WTC11 (cell line): ENCODE data around the gene RFC5. TPM values are rescaled to one million over a fixed set of nuclear protein-coding genes. Genes with fewer than 3 reads are reported as not detected.
"Not testable (repeated sequence)": the region's sequence is repeated elsewhere in the genome, so short reads cannot be mapped to it uniquely, and the experiment has no call there.

Experiments
- ATAC-seq: fragments of 200-7000 bp; cut with Tn5 transposase; 2 replicates; pipeline ENCODE4 v1.10.0; 2021; ENCODE audit warnings: mild to moderate bottlenecking, moderate library complexity
- CTCF ChIA-PET: fragments of 300-600 bp; sonication (Branson Sonifier 250); formaldehyde crosslinking; loops from one replicate; lab custom pipeline; 2021; ENCODE audit warnings: antibody characterized with exemption; lab: Charles Lee
- POLR2A ChIA-PET: fragments of 350-600 bp; sonication (Branson Sonifier 250); formaldehyde crosslinking; loops from one replicate; lab custom pipeline; 2021; ENCODE audit warnings: antibody characterized with exemption; lab: Charles Lee
- DNase-seq: peaks from one replicate; pipeline ENCODE4 v3.0.0; 2021; ENCODE audit warnings: low spot score
- H3K27ac Mint-ChIP-seq: 2 replicates; pipeline ENCODE4 v1.8.0; 2021; ENCODE audit warnings: mixed read lengths
- H3K27me3 Mint-ChIP-seq: 2 replicates; pipeline ENCODE4 v1.8.0; 2021; ENCODE audit warnings: low read depth, mild to moderate bottlenecking, moderate library complexity, mixed read lengths
- H3K36me3 Mint-ChIP-seq: 2 replicates; pipeline ENCODE4 v1.8.0; 2021; ENCODE audit warnings: mixed read lengths
- H3K4me1 Mint-ChIP-seq: 2 replicates; pipeline ENCODE4 v1.8.0; 2022; ENCODE audit warnings: mixed read lengths
- H3K4me3 Mint-ChIP-seq: 2 replicates; pipeline ENCODE4 v1.8.0; 2021; ENCODE audit warnings: mild to moderate bottlenecking, moderate library complexity, mixed read lengths
- H3K9me3 Mint-ChIP-seq: 2 replicates; pipeline ENCODE4 v1.8.0; 2021; ENCODE audit warnings: mixed read lengths
- ATF1 ChIP-seq: sonication (generic); formaldehyde crosslinking; IDR thresholded peaks from 2 replicates; pipeline ENCODE4 v1.8.1; 2023; ENCODE audit warnings: mild to moderate bottlenecking, moderate library complexity, missing genetic modification reagents
- CREB1 ChIP-seq: sonication (generic); formaldehyde crosslinking; IDR thresholded peaks from 2 replicates; pipeline ENCODE4 v1.8.0; 2023; ENCODE audit warnings: mild to moderate bottlenecking, missing genetic modification reagents
- CTCF ChIP-seq: fragments of 200-600 bp; IDR thresholded peaks from 2 replicates; pipeline ENCODE4 v1.8.0; 2022; ENCODE audit warnings: antibody characterized with exemption
- EMX1 ChIP-seq: fragments of 250-450 bp; sonication (Bioruptor Pico); IDR thresholded peaks from 2 replicates; pipeline ENCODE4 v1.8.0; 2021; ENCODE audit warnings: mild to moderate bottlenecking
- JUN ChIP-seq: sonication (generic); formaldehyde crosslinking; IDR thresholded peaks from 2 replicates; pipeline ENCODE4 v1.8.0; 2023; ENCODE audit warnings: mild to moderate bottlenecking, missing genetic modification reagents
- NFYB ChIP-seq: sonication (generic); formaldehyde crosslinking; conservative IDR thresholded peaks from 2 replicates; pipeline ENCODE4 v1.8.0; 2022; ENCODE audit warnings: low read depth, missing genetic modification reagents
- STAT6 ChIP-seq: sonication (generic); formaldehyde crosslinking; conservative IDR thresholded peaks from 2 replicates; pipeline ENCODE4 v1.8.1; 2023; ENCODE audit warnings: mild to moderate bottlenecking, low read depth, missing genetic modification reagents, moderate library complexity
- TEAD4 ChIP-seq: sonication (generic); formaldehyde crosslinking; IDR thresholded peaks from 2 replicates; pipeline ENCODE4 v1.8.0; 2022; ENCODE audit warnings: mild to moderate bottlenecking, missing genetic modification reagents
- ZBTB21 ChIP-seq: sonication (generic); formaldehyde crosslinking; IDR thresholded peaks from 2 replicates; pipeline ENCODE4 v1.8.1; 2023; ENCODE audit warnings: mild to moderate bottlenecking, missing genetic modification reagents, borderline replicate concordance
- ZMAT4 ChIP-seq: fragments of 250-450 bp; sonication (Bioruptor Pico); IDR thresholded peaks from 2 replicates; pipeline ENCODE4 v1.9.0; 2021; ENCODE audit warnings: mild to moderate bottlenecking
- ZNF219 ChIP-seq: sonication (generic); formaldehyde crosslinking; IDR thresholded peaks from 2 replicates; pipeline ENCODE4 v1.8.0; 2023; ENCODE audit warnings: missing genetic modification reagents, mild to moderate bottlenecking, borderline replicate concordance
- ZNF281 ChIP-seq: sonication (generic); formaldehyde crosslinking; IDR thresholded peaks from 2 replicates; pipeline ENCODE4 v1.8.0; 2023; ENCODE audit warnings: mild to moderate bottlenecking, missing genetic modification reagents
- ZNF317 ChIP-seq: sonication (generic); formaldehyde crosslinking; IDR thresholded peaks from 2 replicates; pipeline ENCODE4 v1.8.1; 2023; ENCODE audit warnings: low read depth, mild to moderate bottlenecking, moderate library complexity, missing genetic modification reagents, borderline replicate concordance
- ZNF425 ChIP-seq: fragments of 250-450 bp; sonication (Bioruptor Pico); conservative IDR thresholded peaks from 2 replicates; pipeline ENCODE4 v1.9.0; 2021; ENCODE audit warnings: mild to moderate bottlenecking
- total RNA-seq: library from RNA; stranded (reverse); gene quantifications from 3 replicates; pipeline ENCODE4 v1.2.3, GENCODE V29; 2021

Gene RFC5
- total RNA-seq, 1 experiment from 2014 or later = 35.2 TPM

- ChIA-PET CTCF (interaction anchor here (1.4 to 1.5 kb wide), 2 partner anchors 124 to 141 kb away, joined by 3 to 5 read pairs; no protein-coding TSS in a partner anchor), POLR2A (no interaction called here)
- no peak overlapping the region for H3K4me3 Mint-ChIP-seq
- no peaks in the 10 kb centered on the region for H3K36me3 Mint-ChIP-seq
- DNase-seq (no peak), ATAC-seq (no peak)
- H3K27ac Mint-ChIP-seq = no peak overlapping the region
- H3K27me3 Mint-ChIP-seq = no peaks in the 10 kb centered on the region; the same call in 1 of the 2 replicates
- no peak for TF ChIP-seq NFYB (CRISPR knock-in tag)
- TF ChIP-seq ZBTB21 (CRISPR knock-in tag) = no peak
- no peak for TF ChIP-seq ZNF425 (CRISPR knock-in tag)
- TF ChIP-seq ZNF317 (CRISPR knock-in tag) = no peak
- TF ChIP-seq ZMAT4 (CRISPR knock-in tag) = no peak
- TF ChIP-seq ZNF281 (CRISPR knock-in tag) = no peak
- TF ChIP-seq ZNF219 (CRISPR knock-in tag) = no peak
- no peak for TF ChIP-seq CREB1
- no peak for TF ChIP-seq JUN (CRISPR knock-in tag)
- no peak for TF ChIP-seq EMX1 (CRISPR knock-in tag)
- TF ChIP-seq STAT6 (CRISPR knock-in tag) = no peak
- no peak for TF ChIP-seq ATF1 (CRISPR knock-in tag)
- TF ChIP-seq CTCF = no peak
- TF ChIP-seq TEAD4 = no peak
- H3K9me3 Mint-ChIP-seq = peaks cover 11% of the 10 kb centered on the region
- H3K4me1 Mint-ChIP-seq = no peaks in the 10 kb centered on the region
Measured at GRCh38 chr12:117998719-117999118, 17.8 kb upstream of the RFC5 start.

- H3K36me3 Mint-ChIP-seq, H3K4me1 Mint-ChIP-seq, H3K9me3 Mint-ChIP-seq, POLR2A ChIA-PET, H3K4me3 Mint-ChIP-seq, DNase-seq, H3K27ac Mint-ChIP-seq, H3K27me3 Mint-ChIP-seq, ATAC-seq: not testable (repeated sequence)
- CTCF ChIA-PET = interaction anchor here (0.6 to 1.5 kb wide), 2 partner anchors 125 to 142 kb away, joined by 3 to 5 read pairs; no protein-coding TSS in a partner anchor
Measured at GRCh38 chr12:117999806-118000205, 16.7 kb upstream of the RFC5 start.
